HuH-7 (cell line): ENCODE measurements around the gene PDILT.
"Not testable (repeated sequence)": the region's sequence is repeated elsewhere in the genome, so short reads cannot be mapped to it uniquely, and the experiment has no call there.

ENCODE experiments used
- DNase-seq: peaks from one replicate; pipeline ENCODE4 v3.0.0; 2011; ENCODE audit warnings: low spot score

PDILT gene

DNA sequence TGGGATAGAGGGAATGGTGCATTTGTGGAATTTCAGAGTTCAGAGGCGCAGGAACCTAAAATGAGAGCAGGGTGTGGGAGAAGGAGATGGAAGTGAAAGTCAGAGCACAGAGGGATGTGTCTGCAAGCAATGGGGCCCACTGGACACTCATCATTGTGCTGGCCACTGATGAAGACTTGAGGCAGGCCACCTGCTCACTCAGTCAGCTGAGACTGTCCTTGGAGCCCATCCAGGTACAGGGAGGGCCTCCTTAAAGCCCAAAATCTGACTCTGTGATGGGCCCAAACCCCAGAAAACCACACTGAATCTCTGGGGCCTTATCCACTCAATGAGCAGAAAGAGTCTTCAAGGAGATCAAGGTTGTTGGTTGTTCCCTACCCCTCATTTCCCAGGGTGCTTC is 82.9 kb downstream of the PDILT start:
- DNase-seq = no peak

DNA sequence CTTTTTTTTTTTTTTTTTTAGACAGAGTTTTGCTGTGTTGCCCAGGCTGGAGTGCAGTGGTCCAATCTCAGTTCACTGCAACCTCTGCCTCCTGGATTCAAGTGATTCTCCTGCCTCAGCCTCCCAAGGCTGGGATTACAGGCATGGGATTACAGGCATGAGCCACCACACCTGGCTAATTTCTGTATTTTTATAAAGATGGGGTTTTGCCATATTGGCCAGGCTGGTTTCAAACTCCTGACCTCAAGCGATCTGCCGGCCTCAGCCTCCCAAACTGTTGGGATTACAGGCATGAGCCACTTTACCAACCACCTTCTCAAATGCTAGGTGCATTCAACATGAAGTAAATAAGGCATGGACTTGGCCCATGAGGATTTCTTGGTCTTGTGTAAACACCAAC is 83.5 kb downstream of the PDILT start:
- DNase-seq = not testable (repeated sequence)

DNA sequence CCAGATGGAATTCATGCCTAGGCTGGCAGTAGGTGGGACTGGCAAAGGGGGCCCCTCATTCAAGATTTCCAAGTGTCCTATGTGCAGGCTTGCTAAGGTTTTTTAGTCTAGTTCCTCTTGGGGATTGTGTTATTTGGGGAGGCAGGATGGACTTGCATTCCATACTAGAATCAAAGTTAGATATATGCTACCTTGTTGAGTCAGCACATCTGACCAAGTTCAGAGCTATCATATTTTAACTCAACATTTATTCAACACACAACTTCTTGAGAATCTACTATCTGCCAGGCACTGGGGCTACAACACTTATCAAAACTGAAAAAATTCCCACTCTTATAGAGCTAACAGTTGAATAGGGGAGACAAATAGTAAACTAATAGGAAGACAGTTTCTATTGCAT is 83.9 kb downstream of the PDILT start:
- no peak for DNase-seq

DNA sequence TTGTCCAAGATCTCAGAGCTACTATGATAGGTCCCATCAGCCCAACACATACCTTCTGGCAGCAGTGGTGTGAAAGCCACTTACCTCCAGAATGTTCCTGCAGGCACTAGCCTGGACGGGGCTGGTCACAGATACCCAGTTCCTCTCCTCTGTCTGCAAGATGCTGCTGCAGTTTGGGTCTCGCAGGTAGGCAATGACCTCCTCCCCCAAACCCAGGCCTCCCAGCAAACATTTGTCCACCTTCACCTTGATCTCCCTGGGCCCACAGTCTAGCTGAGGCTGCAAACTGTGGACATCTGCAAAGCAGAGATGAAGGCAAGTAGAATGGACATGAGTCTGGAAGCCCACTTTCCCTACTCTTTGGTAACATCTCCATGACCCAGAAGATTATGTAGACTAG is 84.4 kb downstream of the PDILT start:
- DNase-seq = no peak

DNA sequence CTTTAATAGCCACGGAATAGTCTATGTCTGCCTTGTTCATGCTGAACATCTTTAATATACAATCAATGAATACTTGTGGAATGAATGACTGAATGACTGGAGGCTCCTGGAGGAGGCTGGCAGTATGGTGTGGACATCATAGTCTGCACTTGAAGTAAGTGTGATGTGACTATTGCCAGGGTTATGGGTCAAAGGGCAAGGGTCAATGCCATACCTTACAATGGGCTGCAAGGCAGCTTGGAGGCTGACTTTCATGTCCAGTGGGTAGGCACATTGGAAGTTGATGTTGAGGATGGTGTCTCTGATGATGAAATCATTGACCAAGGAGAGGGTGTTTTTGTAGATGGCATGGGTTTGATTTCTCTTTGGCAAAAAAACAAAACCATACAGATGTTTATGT is 85.1 kb downstream of the PDILT start:
- DNase-seq = no peak

DNA sequence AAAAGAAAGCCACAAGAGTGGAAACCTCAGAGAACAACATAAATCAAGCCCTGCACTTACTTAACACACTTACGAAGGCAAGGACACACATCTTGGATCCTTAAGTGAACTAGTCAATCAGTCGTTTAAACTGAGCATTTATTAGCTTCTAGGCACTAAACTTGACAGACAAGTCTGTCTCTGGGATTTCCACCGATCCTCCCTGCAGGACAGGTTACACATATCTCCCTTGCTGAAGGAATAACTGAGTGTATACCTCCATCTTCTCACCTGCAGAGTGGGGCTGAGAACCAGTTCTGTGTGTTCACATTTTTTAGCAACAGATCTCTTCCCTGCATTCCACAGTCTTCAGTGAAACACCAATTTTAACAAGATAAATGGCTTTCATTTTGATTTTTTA is 86.1 kb downstream of the PDILT start:
- no peak for DNase-seq

DNA sequence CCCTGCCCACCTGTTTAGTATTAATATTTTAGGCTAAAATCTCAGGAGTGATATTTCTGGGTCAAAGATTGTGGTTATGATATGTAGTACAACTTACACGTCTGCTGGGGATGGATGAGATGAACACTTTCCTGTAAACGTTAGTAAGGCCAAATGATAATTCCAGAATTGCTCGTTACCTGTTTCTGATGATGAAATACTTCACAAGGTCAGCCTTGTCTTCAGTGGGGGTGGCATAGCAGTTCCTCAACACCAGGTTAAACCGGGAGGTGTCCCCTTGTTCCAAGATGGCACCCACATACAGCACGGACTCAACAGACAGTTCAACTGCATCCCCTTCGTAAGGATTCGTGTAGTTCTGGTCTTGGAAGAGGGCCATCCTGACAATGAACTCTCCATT is 86.5 kb downstream of the PDILT start:
- DNase-seq = no peak

DNA sequence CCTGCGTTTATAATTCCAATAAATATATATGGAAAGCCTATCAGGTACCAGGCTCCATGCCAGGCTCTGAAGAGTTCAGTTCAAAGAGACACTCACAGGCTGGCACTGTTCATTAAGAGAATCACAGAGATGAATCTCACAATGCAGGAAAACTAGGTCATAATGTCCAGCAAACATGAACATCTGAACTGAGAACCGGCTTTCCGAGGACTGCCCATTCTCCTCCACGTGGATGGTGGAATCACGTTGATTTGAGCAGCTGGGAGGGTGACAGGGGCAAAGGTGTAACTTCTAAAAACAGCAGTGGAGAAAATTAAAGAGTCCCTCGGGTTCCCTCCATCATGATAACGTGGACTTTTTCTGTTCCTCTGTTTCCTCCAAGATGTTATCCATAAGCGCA is 87.4 kb downstream of the PDILT start:
- no peak for DNase-seq

DNA sequence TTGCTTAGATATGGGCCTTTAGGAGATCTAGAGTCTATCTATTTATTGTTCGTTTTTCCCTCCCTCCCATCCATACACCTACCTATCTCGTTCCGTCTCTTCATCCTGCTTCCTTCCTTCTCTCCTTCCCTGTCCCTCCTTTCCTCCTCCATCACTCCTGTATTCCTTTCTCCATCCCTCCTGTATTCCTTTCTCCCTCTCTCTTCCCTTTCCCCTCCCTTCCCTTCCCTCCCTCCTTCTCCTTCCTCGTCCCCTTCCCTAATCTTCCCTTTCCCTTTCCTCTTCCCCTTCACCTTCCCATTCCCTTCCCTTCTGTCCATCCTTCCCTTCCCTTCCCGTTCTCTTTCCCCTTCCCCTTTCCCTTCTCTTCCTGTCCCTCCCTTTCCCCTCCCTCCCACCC is 87.8 kb downstream of the PDILT start:
- no peak for DNase-seq

DNA sequence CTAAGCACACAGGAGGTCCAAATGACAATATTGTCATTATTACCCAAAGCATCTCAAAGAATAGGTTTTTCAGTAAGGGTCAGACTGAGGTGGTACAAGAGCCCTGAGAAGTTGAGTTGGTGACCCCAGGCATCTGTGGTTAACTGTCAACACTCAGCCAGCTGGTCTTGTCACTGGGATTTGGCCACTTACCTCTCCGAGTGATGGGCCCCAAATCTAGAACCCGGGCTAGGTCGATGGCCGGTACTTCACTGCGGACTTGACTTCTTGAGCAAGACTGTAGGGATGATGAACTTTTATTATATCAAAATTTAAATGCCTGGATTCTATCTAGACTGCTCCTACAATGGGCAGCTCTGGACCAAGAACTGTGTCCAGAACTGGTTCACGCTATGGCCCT is 88.8 kb downstream of the PDILT start:
- no peak for DNase-seq

DNA sequence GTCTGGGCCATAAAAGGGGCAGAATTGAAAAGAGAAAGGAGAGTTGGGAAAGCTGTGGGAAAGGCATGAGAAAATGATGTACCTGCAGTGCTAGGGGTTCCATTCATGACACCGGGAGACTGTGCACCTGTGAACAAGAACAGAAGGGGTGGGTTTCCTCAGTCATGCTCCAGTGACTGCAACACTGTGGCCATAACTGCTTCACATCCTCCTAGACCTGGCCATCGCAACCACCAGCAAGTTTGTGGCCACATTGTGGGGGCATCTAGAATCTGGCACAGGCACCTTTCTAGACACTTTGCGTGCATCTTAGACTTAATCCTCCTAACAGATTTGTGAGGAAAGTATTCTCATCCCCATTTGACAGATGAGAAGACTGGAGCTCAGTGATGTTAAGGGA is 90.0 kb downstream of the PDILT start:
- no peak for DNase-seq

DNA sequence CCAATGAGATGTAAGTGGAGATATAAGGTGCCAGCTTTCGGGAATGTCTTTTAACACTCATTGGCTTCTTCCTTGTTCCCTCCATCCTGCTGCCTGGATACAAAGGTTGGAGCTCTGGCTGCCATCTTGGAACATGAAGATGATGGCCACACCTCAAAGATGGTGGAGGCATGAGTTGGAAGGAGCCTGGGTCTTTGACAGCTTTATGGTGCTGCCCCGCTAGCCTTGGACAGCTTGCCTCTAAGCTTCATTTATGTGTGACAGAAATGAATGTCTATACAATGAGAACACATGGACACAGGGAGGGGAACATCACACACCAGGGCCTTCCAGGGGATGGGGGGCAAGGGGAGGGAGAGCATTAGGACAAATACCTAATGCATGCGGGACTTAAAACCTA is 90.8 kb downstream of the PDILT start:
- DNase-seq = no peak

DNA sequence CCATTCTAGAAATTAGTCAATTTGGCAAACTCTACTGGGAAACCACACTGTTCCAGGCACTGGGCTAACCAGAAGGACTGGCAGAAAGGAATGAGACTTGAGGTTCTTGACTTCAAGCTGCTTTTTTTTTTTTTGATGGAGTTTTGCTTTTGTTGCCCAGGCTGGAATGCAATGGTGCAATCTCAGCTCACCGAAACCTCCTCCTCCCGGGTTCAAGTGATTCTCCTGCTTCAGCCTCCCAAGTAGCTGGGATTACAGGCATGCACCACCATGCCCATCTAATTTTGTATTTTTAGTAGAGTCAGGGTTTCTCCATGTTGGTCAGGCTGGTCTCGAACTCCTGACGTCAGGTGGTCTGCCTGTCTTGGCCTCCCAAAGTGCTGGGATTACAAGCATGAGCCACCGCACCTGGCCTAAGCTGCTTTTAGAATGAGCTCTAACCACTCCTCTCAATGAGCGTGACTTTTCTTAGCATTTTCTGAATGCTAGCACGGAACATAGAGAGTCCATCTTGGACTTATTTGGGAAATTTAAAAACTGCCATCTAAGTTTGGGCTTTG is 91.9 kb downstream of the PDILT start:
- not testable (repeated sequence) for DNase-seq

DNA sequence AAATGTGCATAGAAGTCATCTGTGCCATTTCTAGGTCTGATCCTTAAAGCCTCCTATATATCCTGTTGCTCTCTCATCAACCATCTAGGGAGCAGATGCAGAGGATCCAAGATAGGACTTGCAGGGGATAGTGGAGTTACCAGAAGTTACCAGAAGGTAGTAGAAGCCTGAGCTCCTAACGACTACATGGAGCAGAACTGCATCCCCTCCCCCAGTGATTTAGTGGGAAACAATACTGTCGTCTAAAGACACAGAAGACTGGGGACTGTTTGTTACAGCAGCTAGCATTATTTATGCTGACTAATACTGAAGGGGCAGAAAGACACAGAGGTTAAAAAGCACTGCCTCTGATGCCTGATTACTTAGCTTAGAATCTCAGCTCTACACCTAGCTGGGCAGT is 93.0 kb downstream of the PDILT start:
- DNase-seq = no peak

DNA sequence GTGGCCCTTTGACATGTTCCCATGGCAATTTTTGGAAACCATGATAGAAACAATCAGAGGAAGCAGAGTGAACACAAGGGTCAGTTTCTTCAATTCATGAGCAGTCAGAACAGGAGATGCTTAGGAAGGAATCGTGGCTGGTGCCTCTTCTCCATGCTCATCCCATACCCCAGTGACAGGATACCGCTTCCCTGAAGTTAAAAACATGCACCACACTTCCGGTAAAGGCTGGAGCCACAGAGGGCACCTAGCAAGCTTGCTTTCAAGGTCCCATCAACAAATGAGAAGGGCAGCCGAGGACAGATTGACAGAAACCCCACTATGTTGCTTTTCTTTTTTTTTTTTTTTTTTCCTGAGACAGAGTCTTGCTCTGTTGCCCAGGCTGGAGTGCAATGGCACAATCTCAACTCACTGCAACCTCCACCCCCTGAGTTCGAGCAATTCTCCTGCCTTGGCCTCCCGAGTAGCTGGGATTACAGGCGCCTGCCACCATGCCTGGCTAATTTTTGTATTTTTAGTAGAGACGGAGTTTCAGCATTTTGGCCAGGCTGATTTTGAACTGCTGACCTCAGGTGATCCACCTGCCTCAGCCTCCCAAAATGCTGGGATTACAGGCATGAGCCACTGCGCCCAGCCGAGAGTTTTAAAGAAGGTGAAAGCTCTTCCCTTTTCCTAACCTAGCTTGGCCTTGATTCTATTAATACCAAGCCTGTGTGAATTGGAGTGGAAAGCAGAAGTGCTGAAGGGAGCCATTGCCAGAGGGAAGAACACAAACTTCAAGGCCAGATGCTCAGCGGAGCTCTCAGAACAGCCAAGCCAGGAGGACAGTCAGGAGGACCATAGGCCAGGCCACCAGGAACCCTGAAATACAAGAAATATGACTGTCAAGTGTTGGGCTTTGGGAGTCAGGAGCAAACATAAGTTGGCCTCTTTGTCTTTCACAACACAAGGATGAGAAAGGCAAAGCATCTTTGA is 93.8 kb downstream of the PDILT start:
- no peak for DNase-seq

DNA sequence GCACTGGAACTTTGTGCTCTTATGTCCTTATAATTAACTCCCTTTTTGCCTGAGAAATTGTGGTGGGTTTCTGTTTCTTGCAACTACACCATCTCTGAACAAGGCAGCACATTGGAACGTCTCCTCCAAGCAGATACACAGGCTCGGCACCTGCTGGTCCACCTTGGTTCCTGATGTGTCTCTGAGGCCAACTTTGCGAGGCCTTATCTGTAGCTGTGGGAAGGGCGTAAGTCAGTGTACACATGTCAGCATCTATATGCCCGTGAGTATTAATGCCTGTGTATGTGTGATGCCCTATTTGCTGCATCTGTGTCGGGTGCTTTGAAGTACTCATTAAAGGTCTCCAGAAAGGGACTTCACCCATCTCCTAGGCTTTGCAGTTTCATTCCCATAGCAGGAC is 94.8 kb downstream of the PDILT start:
- no peak for DNase-seq
